WTC11 (cell line): ENCODE measurements around the gene TCL1B.
"Not testable (repeated sequence)": the region's sequence is repeated elsewhere in the genome, so short reads cannot be mapped to it uniquely, and the experiment has no call there.

Experiments
- AFF4 ChIP-seq: sonication (generic); formaldehyde crosslinking; IDR thresholded peaks from 2 replicates; pipeline ENCODE4 v1.8.1; 2023; ENCODE audit warnings: mild to moderate bottlenecking, missing genetic modification reagents, borderline replicate concordance
- CTCF ChIP-seq: fragments of 200-600 bp; IDR thresholded peaks from 2 replicates; pipeline ENCODE4 v1.8.0; 2022; ENCODE audit warnings: antibody characterized with exemption
- E2F1 ChIP-seq: sonication (generic); formaldehyde crosslinking; IDR thresholded peaks from 2 replicates; pipeline ENCODE4 v1.8.0; 2022; ENCODE audit warnings: mild to moderate bottlenecking, missing genetic modification reagents
- JUN ChIP-seq: sonication (generic); formaldehyde crosslinking; IDR thresholded peaks from 2 replicates; pipeline ENCODE4 v1.8.0; 2023; ENCODE audit warnings: mild to moderate bottlenecking, missing genetic modification reagents
- MXD4 ChIP-seq: fragments of 250-450 bp; sonication (Bioruptor Pico); IDR thresholded peaks from 2 replicates; pipeline ENCODE4 v1.8.0; 2021; ENCODE audit warnings: mild to moderate bottlenecking, moderate library complexity, borderline replicate concordance
- ZNF232 ChIP-seq: sonication (generic); formaldehyde crosslinking; IDR thresholded peaks from 2 replicates; pipeline ENCODE4 v1.8.0; 2022; ENCODE audit warnings: mild to moderate bottlenecking, missing genetic modification reagents
- TF ChIP-seq, protein P1 (sequence below): sonication (generic); formaldehyde crosslinking; IDR thresholded peaks from 2 replicates; pipeline ENCODE4 v1.8.0; 2022; ENCODE audit warnings: mild to moderate bottlenecking, missing genetic modification reagents
- TF ChIP-seq, protein P2 (sequence below): sonication (generic); formaldehyde crosslinking; IDR thresholded peaks from 2 replicates; pipeline ENCODE4 v1.8.0; 2023; ENCODE audit warnings: missing genetic modification reagents

DNA sequence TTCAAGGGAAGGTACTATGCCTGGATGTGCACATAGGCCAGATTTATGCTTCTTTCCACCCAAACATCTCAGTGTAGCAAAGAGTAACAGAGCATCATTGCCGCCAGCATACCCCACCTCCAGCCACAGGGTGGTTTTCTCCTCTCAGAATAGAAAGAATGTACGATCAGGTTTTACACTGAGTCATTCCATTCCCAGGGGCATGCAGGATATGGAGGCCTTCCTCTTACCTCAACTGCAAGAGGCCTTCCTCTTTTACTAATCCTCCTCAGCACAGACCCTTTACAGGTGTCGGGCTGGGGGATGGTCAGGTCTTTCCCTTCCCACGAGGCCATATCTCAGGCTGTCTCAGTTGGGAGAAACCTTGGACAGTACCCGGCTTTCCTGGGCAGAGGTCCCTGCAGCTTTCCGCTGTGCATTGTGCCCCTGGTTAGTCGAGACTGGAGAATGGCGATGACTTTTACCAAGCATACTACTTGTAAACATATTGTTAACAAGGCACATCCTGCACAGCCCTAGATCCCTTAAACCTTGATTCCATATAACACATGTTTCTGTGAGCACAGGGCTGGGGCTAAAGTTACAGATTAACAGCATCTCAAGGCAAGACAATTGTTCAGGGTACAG is 43.3 kb downstream of the TCL1B start:
- not testable (repeated sequence) for TF ChIP-seq E2F1 (CRISPR knock-in tag); MXD4 (CRISPR knock-in tag); CTCF; JUN (CRISPR knock-in tag); AFF4 (CRISPR knock-in tag); ZNF232 (CRISPR knock-in tag)
- TF ChIP-seq, protein P1, sequence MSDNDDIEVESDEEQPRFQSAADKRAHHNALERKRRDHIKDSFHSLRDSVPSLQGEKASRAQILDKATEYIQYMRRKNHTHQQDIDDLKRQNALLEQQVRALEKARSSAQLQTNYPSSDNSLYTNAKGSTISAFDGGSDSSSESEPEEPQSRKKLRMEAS (CRISPR knock-in tag) = not testable (repeated sequence)
- TF ChIP-seq, protein P2, sequence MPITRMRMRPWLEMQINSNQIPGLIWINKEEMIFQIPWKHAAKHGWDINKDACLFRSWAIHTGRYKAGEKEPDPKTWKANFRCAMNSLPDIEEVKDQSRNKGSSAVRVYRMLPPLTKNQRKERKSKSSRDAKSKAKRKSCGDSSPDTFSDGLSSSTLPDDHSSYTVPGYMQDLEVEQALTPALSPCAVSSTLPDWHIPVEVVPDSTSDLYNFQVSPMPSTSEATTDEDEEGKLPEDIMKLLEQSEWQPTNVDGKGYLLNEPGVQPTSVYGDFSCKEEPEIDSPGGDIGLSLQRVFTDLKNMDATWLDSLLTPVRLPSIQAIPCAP = not testable (repeated sequence)
